Bone marrow (tissue), 2 donors: ENCODE measurements around the gene CASP3.
"Not testable (repeated sequence)": the region's sequence is repeated elsewhere in the genome, so short reads cannot be mapped to it uniquely, and the experiment has no call there.

Experiments used
- DNase-seq, 2 donors: peaks; one replicate each; lab custom pipeline; 2025; lab: John Stamatoyannopoulos, UW

Gene CASP3

DNA sequence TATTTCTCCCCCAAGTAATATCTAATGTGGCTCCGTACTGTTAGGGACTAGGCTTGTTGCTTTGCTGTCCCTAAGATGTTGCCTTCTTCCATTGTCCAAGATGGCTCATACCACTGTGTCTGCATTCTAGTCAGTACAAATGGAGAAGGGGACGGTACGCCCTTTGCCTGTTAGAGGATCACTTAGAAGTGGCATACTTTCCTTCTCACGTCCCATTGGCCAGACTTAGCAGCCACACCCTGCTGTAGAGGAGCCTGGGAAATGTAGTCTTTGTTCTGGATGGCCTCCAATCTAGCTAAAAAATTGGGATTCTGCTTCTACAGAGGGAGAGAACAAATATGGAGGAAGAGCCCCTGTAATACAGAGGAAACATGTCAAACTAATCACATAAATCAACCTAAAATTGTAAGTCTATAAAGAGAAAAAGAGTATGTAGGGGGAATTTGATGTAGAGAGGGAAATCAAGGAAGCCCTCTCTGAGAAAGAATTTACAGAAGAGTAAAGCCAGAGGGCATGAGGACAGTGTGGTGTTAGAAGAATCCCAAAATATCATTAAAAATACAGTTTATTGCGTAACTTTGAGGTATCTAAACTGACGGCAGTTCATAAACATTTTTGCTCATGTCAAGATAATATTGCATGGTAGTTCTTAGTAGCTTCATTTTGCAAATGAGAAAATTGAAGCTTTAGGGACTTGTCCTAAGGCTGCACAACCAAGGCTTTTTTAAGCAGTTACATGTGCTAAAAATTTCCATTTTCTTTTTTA lies 15.4 kb upstream of the CASP3 start:
- DNase-seq: no peak

DNA sequence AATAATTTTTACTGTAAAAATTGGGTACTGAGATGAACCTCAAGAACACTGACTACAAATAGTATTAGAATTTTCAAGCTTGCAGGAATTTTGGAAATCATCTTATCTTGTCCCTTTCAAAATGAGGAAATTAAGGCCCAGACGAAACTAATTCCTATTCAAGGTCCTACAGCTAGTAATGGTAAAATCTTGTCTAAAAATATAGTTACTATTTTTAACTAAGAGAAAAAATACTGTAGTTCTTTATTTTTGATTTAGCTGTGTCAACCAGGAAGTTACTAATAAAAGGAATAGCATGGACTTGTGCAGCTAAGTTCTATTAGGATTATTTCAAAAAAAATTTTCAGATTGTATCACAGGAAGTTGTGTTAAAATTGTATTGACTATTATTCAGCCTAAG lies 13.0 kb upstream of the CASP3 start:
- peak in 1 of 2 donors; percentile 12 for DNase-seq

DNA sequence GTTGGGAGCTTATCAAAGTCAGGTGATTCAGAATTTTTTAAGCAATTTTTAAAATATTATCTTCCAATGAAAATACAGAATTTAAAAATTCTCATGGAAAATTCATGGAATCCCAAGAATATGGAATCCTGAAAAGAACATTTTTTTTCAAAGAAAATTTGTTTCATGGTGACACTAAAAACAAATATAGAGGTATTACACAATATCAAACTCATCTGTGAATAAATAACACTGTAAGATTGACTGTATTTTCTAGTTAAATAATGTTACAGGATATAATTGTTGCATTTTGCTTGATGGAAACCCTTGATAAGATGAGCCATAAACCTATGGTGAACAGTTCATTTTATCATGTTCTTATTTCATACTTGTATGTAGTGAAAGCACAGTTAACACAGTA lies 11.7 kb upstream of the CASP3 start:
- DNase-seq: no peak

DNA sequence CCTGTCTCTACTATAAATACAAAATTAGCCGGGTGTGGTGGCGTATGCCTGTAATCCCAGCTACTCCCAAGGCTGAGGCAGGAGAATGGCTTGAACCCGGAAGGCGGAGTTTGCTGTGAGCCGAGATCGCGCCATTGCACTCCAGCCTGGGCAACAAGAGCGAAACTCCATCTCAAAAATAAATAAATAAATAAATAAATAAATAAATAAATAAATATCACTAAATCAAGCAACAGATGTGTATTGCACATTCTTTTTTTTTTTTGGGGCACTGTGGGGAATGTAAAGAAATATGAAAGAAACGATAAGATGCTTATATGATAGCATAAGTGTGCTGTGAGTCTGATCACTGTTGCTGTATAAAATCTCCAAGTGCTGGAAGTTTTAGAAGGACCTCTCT lies 8.6 kb upstream of the CASP3 start:
- not testable (repeated sequence) for DNase-seq

DNA sequence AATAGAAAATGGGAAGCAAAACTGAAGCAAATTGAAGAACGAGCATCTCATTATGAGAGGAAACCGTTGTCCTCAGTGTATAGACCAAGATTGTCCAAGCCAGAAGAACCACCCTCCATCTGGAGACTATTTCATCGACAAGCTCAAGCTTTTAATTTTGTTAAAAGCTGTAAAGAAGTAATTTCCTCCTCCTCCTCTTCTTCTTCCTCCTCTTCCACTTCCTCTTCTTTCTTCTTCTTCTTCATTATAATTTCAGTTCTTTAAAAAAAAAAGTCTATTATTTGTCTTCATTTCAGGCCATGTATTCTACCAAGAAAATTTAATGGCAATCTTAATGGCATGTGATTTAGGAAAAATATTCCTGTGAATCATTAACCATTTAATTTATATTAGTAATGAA lies 7.9 kb upstream of the CASP3 start:
- DNase-seq: no peak

DNA sequence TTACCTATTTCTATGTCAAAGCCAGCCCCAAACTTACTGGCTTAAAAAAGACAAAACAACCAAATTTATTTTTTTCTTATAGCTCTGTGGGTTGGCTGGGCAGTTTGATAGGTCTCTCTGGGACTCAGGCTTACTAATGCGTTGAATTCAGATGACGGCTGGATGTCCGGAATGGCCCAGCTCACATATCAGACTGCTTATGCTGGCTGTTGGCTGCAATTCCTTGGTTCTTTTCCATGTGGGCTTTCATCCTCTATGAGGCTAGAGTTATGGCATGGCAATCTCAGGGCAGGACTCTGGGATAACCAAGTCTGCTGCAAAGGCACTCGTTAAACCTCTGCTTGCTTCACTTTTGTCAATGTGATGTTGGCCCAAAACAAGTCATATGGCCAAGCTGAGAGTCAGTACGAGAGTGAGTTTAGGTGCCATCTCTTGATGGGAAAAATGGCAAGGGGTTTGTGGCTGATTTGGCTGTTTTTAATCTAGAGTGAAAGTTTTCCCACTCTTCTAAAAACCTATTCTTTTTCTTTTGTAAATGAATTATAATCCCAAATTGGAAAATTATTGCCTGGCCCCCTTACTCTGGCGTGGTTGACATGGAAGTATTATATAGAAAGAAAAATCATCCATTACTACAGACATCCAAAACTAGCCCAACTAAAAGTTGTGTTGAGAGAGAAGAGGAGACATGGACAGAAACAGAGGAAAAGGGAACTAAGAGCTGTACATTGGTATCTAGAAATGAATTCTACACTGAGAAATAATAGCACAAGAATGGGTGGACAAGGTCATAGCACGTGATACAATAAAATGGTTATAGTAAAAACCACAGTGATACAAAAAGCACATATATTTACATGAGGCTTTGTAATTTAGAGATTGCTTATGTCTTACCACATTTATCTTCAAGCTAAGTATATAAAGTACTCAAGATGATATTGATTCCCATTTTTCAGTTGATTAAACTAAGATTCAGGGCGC lies 6.9 kb upstream of the CASP3 start:
- no peak for DNase-seq

DNA sequence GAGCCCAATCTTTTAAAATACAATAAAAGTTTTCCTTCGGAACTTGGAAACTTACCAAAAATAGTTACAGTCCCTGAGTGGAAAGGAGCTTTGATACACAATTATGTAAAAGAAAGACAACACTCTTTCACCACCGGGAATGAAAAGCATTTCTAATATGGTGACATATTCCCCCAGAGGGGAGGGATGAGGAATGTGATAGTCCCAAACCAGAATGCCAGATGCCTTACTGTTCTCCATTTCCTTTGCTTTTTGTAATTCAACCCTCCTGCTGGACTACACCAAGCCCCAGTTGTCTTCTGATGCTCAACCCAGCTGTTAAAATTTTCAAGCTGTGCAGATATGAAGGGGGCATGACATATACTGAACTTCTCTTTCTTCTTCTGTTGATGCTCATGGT lies 4.4 kb upstream of the CASP3 start:
- no peak for DNase-seq

DNA sequence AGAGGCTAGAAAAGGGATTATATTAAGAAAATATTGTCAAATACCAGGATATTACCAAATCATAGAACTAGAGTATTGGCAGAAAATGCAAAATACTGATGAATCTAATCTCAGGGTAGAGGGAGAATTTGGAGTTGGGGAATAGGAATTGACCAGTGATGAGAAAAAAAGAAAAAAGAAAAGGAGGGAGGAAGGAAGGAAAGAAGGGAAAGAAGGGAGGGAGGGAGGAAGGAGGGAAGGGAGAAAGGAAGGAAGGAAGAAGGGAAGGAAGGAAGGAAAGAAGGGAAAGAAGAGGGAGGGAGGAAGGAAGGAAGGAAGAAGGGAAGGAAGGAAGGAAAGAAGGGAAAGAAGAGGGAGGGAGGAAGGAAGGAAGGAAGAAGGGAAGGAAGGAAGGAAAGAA lies 3.4 kb upstream of the CASP3 start:
- DNase-seq: not testable (repeated sequence)

DNA sequence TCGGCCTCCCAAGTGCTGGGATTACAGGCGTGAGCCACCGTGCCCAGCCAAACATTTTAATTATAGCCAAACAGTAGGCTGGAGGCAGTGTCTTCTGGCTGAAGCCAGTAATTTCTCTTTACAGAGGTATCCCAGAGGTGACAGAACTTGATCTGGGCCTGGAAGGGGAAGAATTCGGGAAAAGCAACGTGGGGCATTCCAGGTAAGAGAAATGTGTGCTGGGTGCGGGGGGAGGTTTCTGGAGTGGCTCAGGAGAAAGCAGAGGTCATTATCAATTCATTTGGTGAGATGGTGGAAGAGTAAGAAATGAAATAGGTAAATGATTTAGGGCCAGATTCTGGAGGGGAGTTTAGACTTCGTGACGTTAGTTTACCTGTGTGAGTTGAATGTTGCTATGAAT lies 2.7 kb upstream of the CASP3 start:
- DNase-seq: no peak

DNA sequence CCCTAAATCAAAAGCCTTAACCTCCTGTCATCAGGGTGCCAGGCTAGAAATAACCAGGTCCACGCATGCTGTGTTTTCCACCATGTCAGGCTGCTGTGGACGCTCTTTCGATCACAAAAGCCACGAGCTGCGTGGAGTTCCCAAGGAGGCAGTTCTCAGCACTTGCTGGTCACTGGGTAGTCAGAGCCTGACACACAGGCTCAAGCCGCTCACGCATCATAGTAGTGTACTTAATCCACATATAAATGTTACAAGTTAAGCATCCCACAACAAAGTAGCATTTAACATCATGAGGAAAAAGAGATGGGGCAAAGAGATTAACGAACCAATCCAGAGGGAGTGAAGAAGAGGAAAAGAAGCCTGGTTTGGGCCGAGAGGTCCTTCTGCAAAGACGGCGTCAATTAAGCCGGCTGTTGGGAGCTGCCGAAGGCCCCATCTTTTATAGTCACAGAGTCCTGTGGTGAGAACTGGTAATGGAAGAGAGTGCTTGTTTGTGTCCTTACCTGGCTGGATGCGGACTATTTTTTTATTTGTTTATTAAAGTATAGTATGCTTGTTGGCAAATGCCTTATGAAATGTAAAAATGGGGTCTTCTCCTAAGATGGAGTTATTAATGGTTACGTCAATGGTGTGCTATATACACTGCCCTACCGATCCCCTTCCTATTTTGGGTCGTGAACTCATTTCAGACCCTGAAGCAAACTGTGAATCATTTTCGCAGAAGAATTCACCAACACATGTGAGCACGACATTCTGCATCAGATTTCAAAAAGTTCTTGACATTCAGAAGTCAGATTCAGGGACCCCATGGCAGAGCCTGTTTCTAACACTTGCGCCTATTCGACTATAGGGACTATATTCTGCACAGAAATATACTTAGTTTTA lies 966 bp upstream of the CASP3 start:
- no peak for DNase-seq

DNA sequence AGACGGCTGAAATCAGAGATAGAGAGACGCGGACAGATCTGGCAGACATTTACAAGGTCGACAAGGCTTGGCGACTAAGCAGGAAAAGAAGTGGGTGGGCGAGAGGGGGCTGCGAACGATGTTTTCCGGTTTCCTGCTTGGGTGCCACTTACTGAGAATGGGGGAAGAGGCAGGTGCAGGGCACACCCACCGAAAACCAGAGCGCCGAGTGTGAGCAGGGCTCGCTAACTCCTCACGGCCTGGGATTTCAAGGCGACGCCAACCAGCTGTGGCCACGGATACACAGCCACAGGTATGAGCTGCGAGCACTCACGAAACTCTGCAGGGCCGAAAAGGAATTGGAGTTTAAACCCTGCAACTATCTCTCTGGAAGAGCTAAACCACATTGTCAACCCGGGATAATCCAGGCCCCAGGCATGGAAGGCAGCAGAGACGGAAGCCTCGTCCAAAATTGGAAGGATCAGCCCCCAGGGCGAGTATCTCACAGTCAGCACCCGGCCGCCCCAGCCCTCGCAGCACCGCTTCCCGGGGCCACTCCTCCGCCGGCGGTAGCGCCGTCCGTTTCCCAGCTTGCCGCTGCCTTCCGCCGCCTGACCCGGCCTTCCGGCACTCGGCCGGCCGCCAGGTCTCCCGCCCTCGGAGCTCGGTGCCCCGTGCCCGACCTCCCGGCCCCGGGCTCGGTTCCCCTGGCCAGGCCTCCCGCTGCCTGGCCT lies 778 bp downstream of the CASP3 start:
- peak in 1 of 2 donors; percentile 61 for DNase-seq

DNA sequence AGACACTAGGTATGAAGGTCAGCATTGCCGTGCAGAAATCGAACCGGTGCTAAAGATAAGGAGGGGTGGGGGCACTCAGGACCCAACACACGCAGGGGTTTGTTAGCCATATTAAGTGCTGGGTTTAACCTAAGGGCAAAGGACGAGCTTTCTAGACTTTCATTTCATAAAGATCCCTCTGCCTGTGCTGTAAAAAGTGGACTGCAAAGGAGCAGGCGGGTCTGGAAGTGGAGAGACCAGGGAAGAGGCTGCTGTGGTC lies 1.3 kb downstream of the CASP3 start:
- DNase-seq: no peak

DNA sequence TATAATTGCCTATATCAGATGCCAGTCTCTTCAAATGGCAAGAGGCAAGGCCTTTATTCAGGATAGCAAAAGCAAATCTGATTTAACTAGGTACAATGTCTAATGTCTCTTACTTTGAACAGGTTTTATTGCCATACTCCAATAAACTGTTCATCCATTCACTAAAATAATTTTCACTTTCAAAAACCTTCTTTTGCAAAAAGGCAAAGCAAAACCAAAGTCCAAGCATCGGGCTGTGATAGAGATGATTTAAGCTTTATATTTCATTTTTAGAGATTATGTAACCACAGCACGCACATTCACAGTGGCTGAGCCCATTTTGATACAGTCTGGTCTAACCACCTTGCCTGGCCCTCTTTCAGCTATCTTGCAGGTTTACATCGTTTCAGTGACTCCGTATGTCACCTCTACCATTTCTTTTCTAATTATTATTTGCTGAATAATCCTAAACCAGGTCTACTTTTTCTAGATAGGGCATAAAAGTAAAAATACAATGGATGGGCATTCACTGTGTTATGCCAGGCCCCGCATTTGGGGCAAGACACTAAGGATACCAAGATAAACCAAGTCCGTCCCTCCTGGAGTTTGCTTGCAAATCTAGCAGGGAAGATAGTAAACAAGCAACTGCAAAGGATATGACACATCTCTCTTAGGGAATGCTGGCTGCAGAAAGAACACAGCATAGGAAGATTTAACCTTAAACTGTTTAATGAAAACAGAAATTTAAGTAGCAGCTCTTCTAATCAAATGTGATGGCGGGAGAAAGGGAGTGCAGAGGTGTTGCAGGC lies 1.8 kb downstream of the CASP3 start:
- DNase-seq: no peak

DNA sequence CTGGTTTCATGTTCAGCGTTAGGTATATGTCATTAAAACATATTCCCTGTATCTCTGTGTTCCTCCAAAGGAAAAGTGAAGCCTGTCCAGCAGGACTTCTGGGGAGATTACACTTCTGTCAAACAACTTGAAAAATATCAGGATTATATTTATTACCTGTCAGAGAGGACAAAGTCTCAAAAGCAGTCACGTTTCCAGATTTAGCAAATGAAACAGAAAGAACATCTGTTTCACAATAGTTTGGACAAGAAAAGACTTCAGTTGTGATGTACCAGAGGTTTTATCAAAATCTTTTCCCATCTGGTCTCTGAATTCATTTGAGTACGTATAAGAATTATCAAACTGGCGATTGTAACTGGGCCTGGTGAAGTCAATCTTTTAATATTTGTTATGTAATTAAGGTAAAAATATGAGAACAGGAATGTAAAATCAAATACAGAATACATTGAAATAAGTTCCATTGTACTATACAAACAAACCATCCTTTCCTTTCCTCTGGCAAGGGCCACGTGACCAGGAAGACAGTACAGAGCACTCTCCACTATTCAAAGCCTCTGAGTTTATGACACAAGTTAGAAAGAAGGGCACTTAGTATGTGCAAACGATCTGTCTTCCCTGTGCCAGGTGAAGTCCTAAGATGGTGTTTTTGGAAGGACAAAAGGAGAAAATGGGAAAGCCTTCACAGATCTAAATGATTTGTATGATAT lies 3.2 kb downstream of the CASP3 start:
- DNase-seq: no peak

DNA sequence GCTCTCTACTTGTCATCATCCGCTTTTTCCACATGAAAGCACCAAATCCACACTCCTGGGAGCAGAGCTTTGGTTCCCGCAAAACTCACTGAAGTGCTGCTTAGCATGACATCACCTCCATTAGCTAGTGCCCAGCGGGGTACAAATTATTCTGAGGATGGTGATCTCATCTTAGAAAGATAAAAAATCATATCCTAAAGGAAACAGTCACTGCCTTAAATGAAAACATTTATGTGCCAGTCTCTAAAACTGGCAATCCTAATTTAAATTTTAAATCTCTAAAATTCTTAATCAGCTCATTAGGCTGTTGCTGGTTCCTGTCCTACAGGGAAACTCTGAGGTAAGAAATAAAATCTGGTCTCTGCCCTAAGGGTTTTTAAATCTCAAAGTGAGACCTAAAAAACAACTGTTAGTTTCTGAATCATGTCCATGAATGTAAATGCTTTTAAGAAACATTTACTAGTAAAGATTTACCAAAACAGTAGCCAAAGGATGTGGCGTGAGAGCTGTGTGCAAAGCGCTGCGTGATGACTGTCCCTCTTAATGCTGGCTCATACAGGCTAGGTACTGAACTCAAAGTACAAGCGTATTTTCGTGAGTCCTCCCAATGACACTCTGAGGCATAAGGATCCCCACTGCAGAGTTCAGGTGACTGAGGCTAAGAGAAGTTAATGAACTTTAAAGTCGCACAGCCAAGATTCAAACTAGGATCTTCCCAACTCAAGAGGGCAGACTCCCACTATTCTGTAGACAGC lies 4.5 kb downstream of the CASP3 start:
- DNase-seq: no peak

DNA sequence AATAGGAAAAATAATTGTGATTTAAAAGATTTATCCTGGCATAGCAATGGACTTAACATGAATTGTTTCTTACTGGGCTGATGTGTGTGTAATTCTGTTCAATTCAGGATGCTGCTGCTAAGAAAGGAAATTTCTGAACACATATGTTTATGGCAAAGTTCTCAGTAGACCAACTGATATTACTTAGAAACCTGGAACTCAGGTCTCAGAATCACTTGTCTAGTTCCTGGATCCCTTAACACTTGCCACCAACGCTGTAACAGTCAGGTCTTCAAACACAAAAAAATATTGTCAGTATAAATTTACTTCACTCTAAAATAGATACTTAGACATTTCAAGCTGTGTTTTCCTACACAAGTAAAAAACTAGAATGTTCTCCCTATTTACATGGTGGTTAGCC lies 5.5 kb downstream of the CASP3 start:
- no peak for DNase-seq

DNA sequence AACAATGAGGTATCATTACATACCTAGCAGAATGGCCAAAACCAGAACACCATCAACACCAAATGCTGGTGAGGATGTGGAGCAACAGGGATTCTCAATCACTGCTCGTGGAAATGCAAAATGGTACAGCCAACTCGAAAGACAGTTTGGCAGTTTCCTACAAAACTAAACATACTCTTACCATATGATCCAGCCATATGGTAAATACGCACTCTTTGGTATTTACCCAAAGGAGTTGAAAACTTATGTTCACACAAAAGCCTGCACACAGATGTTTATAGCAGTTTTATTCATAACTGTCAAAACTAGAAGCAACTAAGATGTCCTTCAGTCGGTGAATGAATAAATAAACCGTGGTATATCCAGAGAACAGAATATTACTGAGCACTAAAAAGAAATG lies 7.8 kb downstream of the CASP3 start:
- no peak for DNase-seq

DNA sequence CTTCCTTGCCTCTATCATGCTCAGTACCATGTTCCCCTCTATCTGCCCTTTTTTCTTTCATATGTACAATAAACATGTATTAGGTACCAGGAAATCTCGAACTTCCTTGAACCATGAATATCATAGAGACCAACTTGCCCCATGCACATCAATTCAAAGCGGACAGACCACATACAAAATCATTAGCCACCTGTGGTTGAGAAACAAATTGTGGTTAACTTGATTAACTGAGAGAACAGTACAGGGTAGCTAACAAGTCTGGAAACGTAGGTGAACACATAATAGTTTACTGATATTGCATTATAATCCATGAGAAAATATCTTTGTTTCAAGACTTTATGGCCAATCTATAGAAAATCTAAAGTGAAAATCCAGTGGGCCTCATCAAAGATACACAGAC lies 8.2 kb downstream of the CASP3 start:
- no peak for DNase-seq

DNA sequence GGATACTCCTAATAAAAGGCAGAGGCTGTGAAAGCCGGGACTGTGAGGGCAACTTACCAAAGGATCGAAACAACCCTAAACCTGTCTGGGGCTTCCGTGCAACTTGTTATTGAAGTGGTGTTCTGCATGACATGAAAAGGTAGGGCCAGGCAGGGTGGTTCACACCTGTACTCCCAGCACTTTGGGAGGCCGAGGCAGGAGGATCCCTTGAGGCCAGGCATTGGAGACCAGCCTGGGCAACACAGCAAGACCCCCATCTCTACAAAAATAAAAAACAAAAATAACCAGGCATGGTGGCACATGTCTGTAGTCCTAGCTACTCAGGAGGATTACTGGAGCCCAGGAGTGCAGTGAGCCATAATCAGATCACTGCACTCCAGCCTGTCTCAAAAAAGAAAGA lies 12.3 kb downstream of the CASP3 start:
- no peak for DNase-seq

DNA sequence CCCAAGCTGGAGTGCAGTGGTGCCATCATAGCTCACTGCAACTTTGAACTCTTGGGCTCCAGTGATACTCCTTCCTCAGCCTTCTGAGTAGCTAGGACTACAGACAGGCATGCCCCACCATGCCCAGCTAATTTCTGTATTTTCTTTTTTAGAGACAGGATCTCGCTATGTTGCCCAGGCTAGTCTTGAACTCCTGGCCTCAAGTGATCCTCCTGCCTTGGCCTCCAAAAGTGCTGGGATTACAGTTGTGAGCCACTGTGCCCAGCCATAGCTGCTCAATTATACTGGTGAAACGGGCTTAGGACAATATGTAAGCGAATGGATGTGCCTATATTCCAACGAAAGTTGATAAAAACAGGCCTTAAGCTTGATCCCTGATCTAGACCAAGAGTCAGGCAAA lies 13.1 kb downstream of the CASP3 start:
- DNase-seq: no peak
